Measurements from ENCODE around the gene SMNDC1.

DNA sequence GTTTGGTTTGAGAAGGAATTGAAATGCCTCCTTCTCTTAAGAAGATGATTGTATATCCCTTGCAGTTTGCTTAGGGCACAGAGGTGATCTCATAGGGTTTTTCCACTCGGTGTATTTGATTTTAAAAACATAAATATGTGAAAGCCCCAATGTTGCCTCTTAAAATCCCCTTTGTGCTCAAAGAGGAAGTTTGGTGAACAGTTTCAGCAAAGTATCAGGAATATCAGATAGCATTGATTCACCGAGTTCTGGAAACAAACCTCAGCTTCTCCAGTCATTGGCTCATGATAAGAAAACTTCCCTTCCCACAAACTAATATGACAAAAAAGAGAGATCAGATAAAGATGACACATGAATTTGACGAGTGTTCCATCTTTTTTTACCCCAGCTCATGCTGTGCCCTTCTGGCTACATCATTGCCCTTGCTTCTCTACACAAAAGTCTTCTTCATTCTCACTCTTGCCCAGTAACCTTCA lies 20.1 kb upstream of the SMNDC1 start:
- no peak for TF ChIP-seq POLR2AphosphoS5 (IDR thresholded peaks at IDR 0.05)
- TF ChIP-seq, protein P1, sequence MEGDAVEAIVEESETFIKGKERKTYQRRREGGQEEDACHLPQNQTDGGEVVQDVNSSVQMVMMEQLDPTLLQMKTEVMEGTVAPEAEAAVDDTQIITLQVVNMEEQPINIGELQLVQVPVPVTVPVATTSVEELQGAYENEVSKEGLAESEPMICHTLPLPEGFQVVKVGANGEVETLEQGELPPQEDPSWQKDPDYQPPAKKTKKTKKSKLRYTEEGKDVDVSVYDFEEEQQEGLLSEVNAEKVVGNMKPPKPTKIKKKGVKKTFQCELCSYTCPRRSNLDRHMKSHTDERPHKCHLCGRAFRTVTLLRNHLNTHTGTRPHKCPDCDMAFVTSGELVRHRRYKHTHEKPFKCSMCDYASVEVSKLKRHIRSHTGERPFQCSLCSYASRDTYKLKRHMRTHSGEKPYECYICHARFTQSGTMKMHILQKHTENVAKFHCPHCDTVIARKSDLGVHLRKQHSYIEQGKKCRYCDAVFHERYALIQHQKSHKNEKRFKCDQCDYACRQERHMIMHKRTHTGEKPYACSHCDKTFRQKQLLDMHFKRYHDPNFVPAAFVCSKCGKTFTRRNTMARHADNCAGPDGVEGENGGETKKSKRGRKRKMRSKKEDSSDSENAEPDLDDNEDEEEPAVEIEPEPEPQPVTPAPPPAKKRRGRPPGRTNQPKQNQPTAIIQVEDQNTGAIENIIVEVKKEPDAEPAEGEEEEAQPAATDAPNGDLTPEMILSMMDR (IDR thresholded peaks at IDR 0.05) = no peak
- no peak for TF ChIP-seq POLR2A (IDR thresholded peaks at IDR 0.05; ENCODE audit: low read depth)
- no peak for TF ChIP-seq EP300 (IDR thresholded peaks at IDR 0.05)

Measured in esophagus muscularis mucosa (tissue), 4 donors.